Measurements from ENCODE around the gene RAB3IL1.

RAB3IL1 gene

GRCh38 chr11:61847914-61848581, 69.3 kb downstream of the RAB3IL1 start:
- no peak for DNase-seq

All from nucleus accumbens (tissue), 56 donors.